Activated T-helper 9 cell treated with anti-CD3 and anti-CD28 coated beads, Interleukin-2, amount 50 U/mL, for 16 hours (primary cell): ENCODE results near the gene PDZRN3.

Experiments
- DNase-seq: peaks from one replicate; pipeline ENCODE4 v3.0.0-alpha.2; 2020; ENCODE audit warnings: low read depth

The PDZRN3 gene

GRCh38 chr3:73413619-73414018, 211.1 kb downstream of the PDZRN3 start:
- no peak for DNase-seq

- no peak for DNase-seq
Measured at GRCh38 chr3:73411993-73412392, 212.7 kb downstream of the PDZRN3 start.

- no peak for DNase-seq
Measured at GRCh38 chr3:73411545-73411944, 213.2 kb downstream of the PDZRN3 start.

- DNase-seq = no peak
Measured at GRCh38 chr3:73409138-73409763, 215.5 kb downstream of the PDZRN3 start.

- DNase-seq = no peak
Measured at GRCh38 chr3:73408634-73409033, 216.1 kb downstream of the PDZRN3 start.

GRCh38 chr3:73407577-73407976, 217.2 kb downstream of the PDZRN3 start:
- no peak for DNase-seq

- no peak for DNase-seq
Measured at GRCh38 chr3:73405853-73406252, 218.9 kb downstream of the PDZRN3 start.

- DNase-seq = no peak
Measured at GRCh38 chr3:73405000-73405399, 219.7 kb downstream of the PDZRN3 start.

GRCh38 chr3:73404435-73404834, 220.3 kb downstream of the PDZRN3 start:
- DNase-seq = no peak

- no peak for DNase-seq
Measured at GRCh38 chr3:73403444-73403843, 221.3 kb downstream of the PDZRN3 start.

- no peak for DNase-seq
Measured at GRCh38 chr3:73401616-73402279, 223.0 kb downstream of the PDZRN3 start.

GRCh38 chr3:73401059-73401458, 223.7 kb downstream of the PDZRN3 start:
- no peak for DNase-seq

GRCh38 chr3:73399666-73400253, 225.0 kb downstream of the PDZRN3 start:
- no peak for DNase-seq

- DNase-seq = no peak
Measured at GRCh38 chr3:73399106-73399505, 225.6 kb downstream of the PDZRN3 start.

GRCh38 chr3:73398084-73398483, 226.7 kb downstream of the PDZRN3 start:
- no peak for DNase-seq

GRCh38 chr3:73394240-73394639, 230.5 kb downstream of the PDZRN3 start:
- DNase-seq = no peak

GRCh38 chr3:73393005-73393404, 231.7 kb downstream of the PDZRN3 start:
- DNase-seq = no peak

- no peak for DNase-seq
Measured at GRCh38 chr3:73391984-73392383, 232.8 kb downstream of the PDZRN3 start.

- no peak for DNase-seq
Measured at GRCh38 chr3:73389928-73390327, 234.8 kb downstream of the PDZRN3 start.

GRCh38 chr3:73389117-73389813, 235.5 kb downstream of the PDZRN3 start:
- no peak for DNase-seq

- no peak for DNase-seq
Measured at GRCh38 chr3:73385568-73385967, 239.2 kb downstream of the PDZRN3 start.

GRCh38 chr3:73384091-73384906, 240.4 kb downstream of the PDZRN3 start:
- no peak for DNase-seq
